MM.1S (cell line): Measurements from ENCODE around the gene SRP9.

Experiments used
- DNase-seq: peaks from one replicate; pipeline ENCODE4 v3.0.0-alpha.2; 2015
- H2AFZ ChIP-seq: fragments of 300-600 bp; sonication (generic); 2 replicates; pipeline ENCODE4 v1.6.0; 2016; ENCODE audit warnings: antibody characterized with exemption, low read length
- H3F3A ChIP-seq: fragments of 300-600 bp; sonication (generic); 2 replicates; pipeline ENCODE4 v1.6.1; 2016; ENCODE audit warnings: mild to moderate bottlenecking, antibody characterized with exemption, low read length, moderate library complexity, mixed read lengths; ENCODE audit not compliant: insufficient read depth
- H3K27ac ChIP-seq: fragments of 300-600 bp; sonication (generic); 2 replicates; pipeline ENCODE4 v1.5.1; 2016; ENCODE audit warnings: mild to moderate bottlenecking, low read length
- H3K27me3 ChIP-seq: fragments of 300-600 bp; sonication (generic); replicated peaks from 2 replicates; pipeline ENCODE4 v1.6.0; 2016; ENCODE audit warnings: low read length; ENCODE audit not compliant: insufficient read depth
- H3K36me3 ChIP-seq: fragments of 300-600 bp; sonication (generic); replicated peaks from 2 replicates; pipeline ENCODE4 v1.6.1; 2016; ENCODE audit warnings: mild to moderate bottlenecking, low read length, mixed read lengths; ENCODE audit not compliant: insufficient read depth
- H3K4me1 ChIP-seq: fragments of 300-600 bp; sonication (generic); 2 replicates; pipeline ENCODE4 v1.6.1; 2016; ENCODE audit warnings: low read length, mixed read lengths
- H3K4me2 ChIP-seq: fragments of 300-600 bp; sonication (generic); 2 replicates; pipeline ENCODE4 v1.6.0; 2016; ENCODE audit warnings: low read depth, low read length
- H3K4me3 ChIP-seq: fragments of 300-600 bp; sonication (generic); 2 replicates; pipeline ENCODE4 v1.5.1; 2016; ENCODE audit warnings: low read length, mixed read lengths
- H3K79me2 ChIP-seq: fragments of 300-600 bp; sonication (generic); 2 replicates; pipeline ENCODE4 v1.6.1; 2016; ENCODE audit warnings: mixed run types, low read length, mixed read lengths
- H3K9ac ChIP-seq: fragments of 300-600 bp; sonication (generic); 2 replicates; pipeline ENCODE4 v1.6.1; 2016; ENCODE audit warnings: low read length, mixed read lengths
- H3K9me2 ChIP-seq: fragments of 300-600 bp; sonication (generic); replicated peaks from 2 replicates; pipeline ENCODE4 v1.6.1; 2016; ENCODE audit warnings: mild to moderate bottlenecking, low read length, mixed read lengths; ENCODE audit not compliant: insufficient read depth
- H3K9me3 ChIP-seq: fragments of 300-600 bp; sonication (generic); replicated peaks from 2 replicates; pipeline ENCODE4 v1.6.1; 2016; ENCODE audit warnings: mild to moderate bottlenecking, low read length, mixed read lengths; ENCODE audit not compliant: insufficient read depth
- H4K20me1 ChIP-seq: fragments of 300-600 bp; sonication (generic); 2 replicates; pipeline ENCODE4 v1.6.1; 2016; ENCODE audit warnings: mild to moderate bottlenecking, low read length, moderate library complexity, mixed read lengths; ENCODE audit not compliant: insufficient read depth
- CTCF ChIP-seq: fragments of 300-600 bp; sonication (generic); IDR thresholded peaks from 2 replicates; pipeline ENCODE4 v1.5.1; 2016; ENCODE audit warnings: antibody characterized with exemption, low read length, mixed read lengths
- EZH2 ChIP-seq: fragments of 300-600 bp; sonication (generic); optimal IDR thresholded peaks from 2 replicates; pipeline ENCODE3; 2017; ENCODE audit warnings: low read depth, mild to moderate bottlenecking, antibody characterized with exemption, low read length, mixed read lengths
- EZH2phosphoT487 ChIP-seq: fragments of 300-600 bp; sonication (generic); IDR thresholded peaks from 2 replicates; pipeline ENCODE4 v1.6.1; 2018; ENCODE audit warnings: antibody characterized with exemption, low read length

Gene SRP9

DNA sequence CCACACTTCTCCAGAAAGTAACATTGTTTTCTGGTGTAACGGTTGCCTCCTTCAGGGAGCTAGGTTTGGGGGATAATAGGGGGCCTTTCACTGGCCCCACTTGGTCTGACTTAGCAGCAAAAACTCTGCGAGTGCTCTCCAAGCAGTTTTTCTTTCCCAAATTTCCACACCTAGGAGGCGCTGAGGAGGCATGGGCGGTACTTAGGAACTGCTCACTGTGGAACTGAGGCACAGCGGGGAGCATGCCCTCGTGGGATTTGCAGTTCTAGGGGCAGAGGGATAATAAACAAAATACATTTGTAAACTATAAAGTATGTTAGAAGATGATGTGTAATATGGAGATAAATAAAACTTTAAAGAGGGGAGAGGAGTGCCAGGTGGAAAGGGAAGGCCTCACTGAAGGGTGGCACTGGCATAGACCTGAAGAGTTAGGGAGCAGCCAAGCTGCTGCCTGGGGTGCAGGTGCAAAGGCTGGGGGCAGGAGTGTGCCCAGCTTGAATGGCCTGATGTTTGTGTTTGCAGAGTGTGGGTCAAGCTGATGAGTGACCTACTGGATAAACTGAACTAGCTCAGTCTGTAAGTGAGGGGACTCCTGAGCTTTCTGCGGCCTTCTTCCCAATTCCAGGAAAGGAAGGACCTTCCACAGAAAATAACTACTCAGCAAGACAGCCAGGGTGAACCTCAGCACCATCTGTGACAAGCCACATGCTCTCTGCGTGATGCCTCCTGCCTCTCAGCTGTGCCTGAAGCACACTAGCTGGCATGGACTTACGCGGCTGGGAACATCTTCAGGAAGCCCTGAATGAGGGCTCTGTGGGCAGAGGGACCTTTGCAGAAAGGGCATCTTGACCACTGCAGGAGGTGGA, 34.2 kb downstream of the SRP9 start:
- Histone ChIP-seq H3K4me3 (no peak overlapping the region), H3K9me3 (no peaks in the 10 kb centered on the region), H3K27me3 (no peaks in the 10 kb centered on the region), H3K79me2 (peaks cover 5% of the 10 kb centered on the region; the same call in 1 of the 2 replicates), H2AFZ (no peak overlapping the region), H3K4me1 (no peaks in the 10 kb centered on the region), H4K20me1 (no peaks in the 10 kb centered on the region), H3K9ac (no peak overlapping the region), H3K36me3 (no peaks in the 10 kb centered on the region), H3K27ac (no peak overlapping the region), H3K4me2 (no peak overlapping the region), H3K9me2 (no peaks in the 10 kb centered on the region), H3F3A (peaks cover 5% of the 10 kb centered on the region; the same call in 1 of the 2 replicates)
- no peak for DNase-seq
- TF ChIP-seq EZH2 (no peak), CTCF (no peak)

DNA sequence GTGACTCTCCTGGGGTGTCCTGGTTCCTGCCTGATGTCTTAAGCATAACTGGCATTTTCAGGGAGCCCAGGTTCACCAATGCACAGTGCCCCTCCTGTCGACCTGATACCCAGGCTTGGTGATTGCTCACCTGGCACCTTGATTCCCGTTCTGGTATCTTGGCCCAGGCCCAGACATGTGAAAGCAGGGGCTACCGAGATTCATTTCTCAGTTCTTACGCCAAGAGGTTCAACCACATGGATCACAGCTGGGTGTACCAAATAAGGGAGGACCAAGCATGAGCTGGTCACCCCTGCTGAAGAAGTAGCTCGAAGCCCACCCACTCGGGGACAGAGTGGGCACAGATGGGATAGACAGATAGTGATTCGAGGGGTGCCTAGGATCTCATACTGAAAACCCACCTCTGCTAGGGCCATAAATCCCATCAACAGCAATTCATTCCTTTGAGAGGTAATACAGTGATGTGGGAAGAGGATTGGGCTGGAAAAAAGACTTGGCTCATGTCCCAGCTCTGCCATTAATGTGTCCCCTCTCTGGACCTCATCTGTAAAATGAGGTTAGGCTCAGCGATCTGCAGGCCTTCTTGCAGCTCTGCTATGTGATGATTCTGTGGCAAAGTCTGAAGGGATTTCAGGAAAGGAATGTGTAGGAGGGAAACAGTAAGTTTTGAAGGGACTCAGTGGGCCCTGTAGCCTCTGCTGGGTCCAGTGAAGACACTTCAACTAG, 35.0 kb downstream of the SRP9 start:
- Histone ChIP-seq H3K9me2 (no peaks in the 10 kb centered on the region), H3F3A (peaks cover 5% of the 10 kb centered on the region; the same call in 1 of the 2 replicates), H2AFZ (no peak overlapping the region), H3K27ac (no peak overlapping the region), H3K36me3 (no peaks in the 10 kb centered on the region), H3K9ac (no peak overlapping the region), H3K9me3 (no peaks in the 10 kb centered on the region), H3K4me2 (no peak overlapping the region), H3K4me3 (no peak overlapping the region), H3K4me1 (no peaks in the 10 kb centered on the region), H3K79me2 (peaks cover 5% of the 10 kb centered on the region; the same call in 1 of the 2 replicates), H3K27me3 (no peaks in the 10 kb centered on the region), H4K20me1 (no peaks in the 10 kb centered on the region)
- DNase-seq = no peak
- TF ChIP-seq EZH2 (no peak), EZH2phosphoT487 (no peak), CTCF (no peak)

DNA sequence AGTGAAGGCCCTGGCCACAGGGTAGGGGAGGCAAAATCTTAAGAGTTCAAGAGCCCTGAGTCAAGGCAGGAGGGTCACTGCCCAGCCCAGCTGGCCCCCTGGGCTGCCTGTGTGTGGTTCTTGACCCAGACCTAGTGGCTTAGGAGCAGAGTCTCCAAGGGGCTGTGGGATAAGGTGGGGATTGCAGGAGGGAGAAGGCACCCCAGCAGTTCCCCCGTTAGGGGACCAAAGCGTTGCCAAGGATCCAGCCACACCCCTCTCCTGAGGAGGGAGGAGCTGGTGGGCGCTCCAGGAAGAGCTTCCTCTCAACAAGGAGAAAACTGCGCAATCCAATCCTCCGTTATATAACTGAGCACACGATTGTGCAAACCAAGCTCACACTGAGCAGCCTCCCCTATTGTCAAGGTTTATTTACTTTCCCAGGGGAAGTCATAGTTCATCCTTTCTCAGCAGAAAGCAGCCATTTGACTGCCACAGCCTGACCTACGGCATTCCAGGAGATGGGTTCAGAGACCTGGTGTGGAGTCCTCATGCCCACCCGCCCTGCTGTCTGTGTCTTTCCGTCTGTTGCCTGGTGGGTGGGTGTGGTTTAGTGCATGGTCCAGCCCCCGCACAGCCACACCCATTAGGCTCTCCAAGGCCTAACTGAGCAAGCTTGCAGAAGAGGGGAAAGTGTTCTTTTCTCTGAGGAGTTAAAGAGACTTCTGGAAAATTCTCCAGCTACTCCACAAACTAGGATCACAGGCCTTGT, 35.8 kb downstream of the SRP9 start:
- no peak for DNase-seq
- no peak overlapping the region for H3K27ac ChIP-seq
- no peak for TF ChIP-seq EZH2
- no peak for TF ChIP-seq CTCF
- no peak for TF ChIP-seq EZH2phosphoT487
- peaks cover 5% of the 10 kb centered on the region; the same call in 1 of the 2 replicates for H3K79me2 ChIP-seq
- H3K36me3 ChIP-seq = no peaks in the 10 kb centered on the region
- H3F3A ChIP-seq = peaks cover 5% of the 10 kb centered on the region; the same call in 1 of the 2 replicates
- H4K20me1 ChIP-seq = no peaks in the 10 kb centered on the region
- no peak overlapping the region for H2AFZ ChIP-seq
- no peaks in the 10 kb centered on the region for H3K9me3 ChIP-seq
- no peak overlapping the region for H3K9ac ChIP-seq
- H3K4me3 ChIP-seq = no peak overlapping the region
- H3K9me2 ChIP-seq = no peaks in the 10 kb centered on the region
- no peak overlapping the region for H3K4me2 ChIP-seq
- H3K4me1 ChIP-seq = no peaks in the 10 kb centered on the region
- no peaks in the 10 kb centered on the region for H3K27me3 ChIP-seq
